Parathyroid adenoma (tissue), 2 donors: ENCODE measurements around the gene MSH3.

Experiments used
- H2AFZ ChIP-seq: fragments of 300-600 bp; sonication (generic); one replicate; pipeline ENCODE4 v1.7.0; 2017; ENCODE audit warnings: antibody characterized with exemption, mild to moderate bottlenecking
- H3K27ac ChIP-seq: fragments of 300-600 bp; sonication (generic); one replicate; pipeline ENCODE4 v1.7.0; 2017
- H3K27me3 ChIP-seq: fragments of 300-600 bp; sonication (generic); one replicate; pipeline ENCODE4 v1.7.0; 2017; ENCODE audit warnings: low read length; ENCODE audit not compliant: control insufficient read depth, insufficient read depth
- H3K36me3 ChIP-seq: fragments of 300-600 bp; sonication (generic); one replicate; pipeline ENCODE4 v1.7.0; 2017; ENCODE audit warnings: low read length; ENCODE audit not compliant: control insufficient read depth, insufficient read depth
- H3K4me1 ChIP-seq: fragments of 300-600 bp; sonication (generic); one replicate; pipeline ENCODE4 v1.7.0; 2017; ENCODE audit warnings: control low read depth
- H3K4me2 ChIP-seq: fragments of 300-600 bp; sonication (generic); one replicate; pipeline ENCODE4 v1.7.0; 2017; ENCODE audit warnings: low read length
- H3K4me3 ChIP-seq: fragments of 300-600 bp; sonication (generic); one replicate; pipeline ENCODE4 v1.7.0; 2017; ENCODE audit warnings: low read depth, low read length
- H3K79me2 ChIP-seq: fragments of 300-600 bp; sonication (generic); one replicate; pipeline ENCODE4 v1.7.0; 2017; ENCODE audit warnings: control low read depth
- H3K9ac ChIP-seq: fragments of 300-600 bp; sonication (generic); one replicate; pipeline ENCODE4 v1.7.0; 2017; ENCODE audit warnings: mild to moderate bottlenecking
- H3K9me3 ChIP-seq: fragments of 300-600 bp; sonication (generic); one replicate; pipeline ENCODE4 v1.7.0; 2017; ENCODE audit warnings: low read length; ENCODE audit not compliant: control insufficient read depth
- TF ChIP-seq, protein P1 (sequence below): fragments of 300-600 bp; sonication (generic); IDR thresholded peaks from one replicate; pipeline ENCODE4 v1.7.0; 2017; ENCODE audit warnings: antibody characterized with exemption, mild to moderate bottlenecking
- donor health status: primary hyperparathyroidism.

The MSH3 gene

GRCh38 chr5:80688648-80689420 lies 34.4 kb downstream of the MSH3 start:
- TF ChIP-seq, protein P1, sequence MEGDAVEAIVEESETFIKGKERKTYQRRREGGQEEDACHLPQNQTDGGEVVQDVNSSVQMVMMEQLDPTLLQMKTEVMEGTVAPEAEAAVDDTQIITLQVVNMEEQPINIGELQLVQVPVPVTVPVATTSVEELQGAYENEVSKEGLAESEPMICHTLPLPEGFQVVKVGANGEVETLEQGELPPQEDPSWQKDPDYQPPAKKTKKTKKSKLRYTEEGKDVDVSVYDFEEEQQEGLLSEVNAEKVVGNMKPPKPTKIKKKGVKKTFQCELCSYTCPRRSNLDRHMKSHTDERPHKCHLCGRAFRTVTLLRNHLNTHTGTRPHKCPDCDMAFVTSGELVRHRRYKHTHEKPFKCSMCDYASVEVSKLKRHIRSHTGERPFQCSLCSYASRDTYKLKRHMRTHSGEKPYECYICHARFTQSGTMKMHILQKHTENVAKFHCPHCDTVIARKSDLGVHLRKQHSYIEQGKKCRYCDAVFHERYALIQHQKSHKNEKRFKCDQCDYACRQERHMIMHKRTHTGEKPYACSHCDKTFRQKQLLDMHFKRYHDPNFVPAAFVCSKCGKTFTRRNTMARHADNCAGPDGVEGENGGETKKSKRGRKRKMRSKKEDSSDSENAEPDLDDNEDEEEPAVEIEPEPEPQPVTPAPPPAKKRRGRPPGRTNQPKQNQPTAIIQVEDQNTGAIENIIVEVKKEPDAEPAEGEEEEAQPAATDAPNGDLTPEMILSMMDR, result no peak
- Histone ChIP-seq H3K4me2 (no peak overlapping the region), H3K36me3 (no peaks in the 10 kb centered on the region), H3K27me3 (no peaks in the 10 kb centered on the region), H3K9me3 (no peaks in the 10 kb centered on the region), H3K4me3 (no peak overlapping the region), H2AFZ (no peak overlapping the region), H3K79me2 (peaks cover 2% of the 10 kb centered on the region), H3K9ac (no peak overlapping the region), H3K4me1 (no peaks in the 10 kb centered on the region), H3K27ac (no peak overlapping the region)

- TF ChIP-seq, protein P1, result no peak
Measured at GRCh38 chr5:80689627-80690026, 35.2 kb downstream of the MSH3 start.

DNA sequence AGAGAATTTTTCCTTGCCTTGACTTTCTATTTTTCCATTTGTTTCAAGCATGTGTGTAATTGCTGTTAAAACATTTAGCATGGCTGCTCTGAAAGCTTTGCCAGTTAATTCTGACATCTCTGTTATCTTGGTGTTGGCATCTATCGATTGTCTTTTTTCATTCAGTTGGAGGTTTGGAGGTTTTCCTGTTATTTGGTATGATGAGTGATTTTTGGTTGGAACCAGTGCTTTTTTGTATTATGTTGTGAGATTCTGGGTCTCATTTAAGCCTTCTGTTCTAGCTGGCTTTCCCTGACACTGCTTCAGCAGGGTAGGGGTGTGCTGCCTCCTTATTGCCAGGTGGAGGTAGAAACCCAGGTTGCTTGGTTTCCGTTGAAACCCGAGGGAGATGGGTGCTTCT lies 41.2 kb downstream of the MSH3 start:
- no peaks in the 10 kb centered on the region for H3K79me2 ChIP-seq
- H3K27ac ChIP-seq, result no peak overlapping the region
- H3K4me1 ChIP-seq, result no peaks in the 10 kb centered on the region
- no peak overlapping the region for H2AFZ ChIP-seq
- H3K27me3 ChIP-seq, result no peaks in the 10 kb centered on the region
- H3K4me3 ChIP-seq, result no peak overlapping the region
- no peaks in the 10 kb centered on the region for H3K9me3 ChIP-seq
- no peaks in the 10 kb centered on the region for H3K36me3 ChIP-seq
- H3K4me2 ChIP-seq, result no peak overlapping the region
- no peak overlapping the region for H3K9ac ChIP-seq
- TF ChIP-seq, protein P1, result no peak

More at GRCh38 chr5:80689627-80690026, 35.2 kb downstream of the MSH3 start:
- Histone ChIP-seq H2AFZ (no peak overlapping the region), H3K27ac (no peak overlapping the region), H3K4me2 (no peak overlapping the region), H3K9me3 (no peaks in the 10 kb centered on the region), H3K79me2 (peaks cover 2% of the 10 kb centered on the region), H3K4me3 (no peak overlapping the region), H3K9ac (no peak overlapping the region), H3K36me3 (no peaks in the 10 kb centered on the region), H3K4me1 (no peaks in the 10 kb centered on the region), H3K27me3 (no peaks in the 10 kb centered on the region)

DNA sequence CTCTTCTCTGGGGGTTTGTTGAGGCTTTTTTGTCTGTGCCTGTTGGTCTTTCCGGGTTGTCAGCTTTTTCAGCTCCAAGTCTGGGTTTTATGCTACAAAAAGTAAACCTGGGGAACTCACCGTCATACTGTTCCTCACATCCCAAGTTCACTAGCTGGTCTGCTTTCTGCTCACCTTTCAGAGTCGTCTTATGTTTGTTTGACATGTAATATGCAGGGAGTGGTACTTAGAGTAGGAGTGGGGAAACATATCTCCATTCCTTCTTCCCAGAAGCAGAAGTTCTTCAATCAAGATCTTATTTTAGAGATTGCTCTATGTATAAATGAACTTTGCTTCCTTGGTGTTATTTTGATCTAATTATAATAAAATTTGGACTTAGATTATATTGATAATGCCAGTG lies 42.0 kb downstream of the MSH3 start:
- Histone ChIP-seq H3K9me3 (no peaks in the 10 kb centered on the region), H3K4me1 (no peaks in the 10 kb centered on the region), H3K4me3 (no peak overlapping the region), H3K27ac (no peak overlapping the region), H3K4me2 (no peak overlapping the region), H3K36me3 (no peaks in the 10 kb centered on the region), H2AFZ (no peak overlapping the region), H3K9ac (no peak overlapping the region), H3K27me3 (no peaks in the 10 kb centered on the region), H3K79me2 (no peaks in the 10 kb centered on the region)
- TF ChIP-seq, protein P1, result no peak

- Histone ChIP-seq H3K9me3 (no peaks in the 10 kb centered on the region), H3K4me3 (no peak overlapping the region), H3K36me3 (no peaks in the 10 kb centered on the region)
Measured at GRCh38 chr5:80697100-80697499, 42.6 kb downstream of the MSH3 start.

More at GRCh38 chr5:80697100-80697499, 42.6 kb downstream of the MSH3 start:
- Histone ChIP-seq H3K4me2 (no peak overlapping the region), H3K4me1 (no peaks in the 10 kb centered on the region), H3K27me3 (no peaks in the 10 kb centered on the region), H3K9ac (no peak overlapping the region), H3K79me2 (no peaks in the 10 kb centered on the region), H3K27ac (no peak overlapping the region), H2AFZ (no peak overlapping the region)
- TF ChIP-seq, protein P1, result no peak
